PFSK-1 (cell line): ENCODE measurements around the gene GPR142.

Source experiments
- POLR2AphosphoS5 ChIP-seq: IDR thresholded peaks from 2 replicates; pipeline ENCODE4 v1.6.1; 2012; ENCODE audit warnings: low read depth, mild to moderate bottlenecking, control low read depth, low read length, moderate library complexity
- TAF1 ChIP-seq: IDR thresholded peaks from 2 replicates; pipeline ENCODE4 v1.6.1; 2012; ENCODE audit warnings: low read length, control low read depth, borderline replicate concordance; ENCODE audit not compliant: insufficient read depth

DNA sequence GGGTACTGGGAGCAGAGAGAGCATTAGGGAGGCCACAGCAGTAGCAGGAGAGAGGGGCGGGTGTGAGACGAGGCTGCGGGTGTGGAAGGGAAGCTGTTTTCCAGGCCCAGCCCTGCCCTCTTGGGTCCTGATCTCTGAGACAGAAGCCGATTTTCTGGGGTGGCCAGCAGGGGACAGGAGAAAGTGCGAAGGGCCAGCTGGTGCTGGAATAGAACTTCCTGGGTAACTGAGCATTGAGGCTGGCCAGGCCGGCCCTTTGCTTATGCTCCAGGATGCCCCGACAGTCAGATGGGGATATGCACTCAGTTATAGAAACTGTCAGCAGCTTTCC is 6.4 kb upstream of the GPR142 start:
- no peak for TF ChIP-seq TAF1
- TF ChIP-seq POLR2AphosphoS5 = no peak
